HG03039 (cell line): ENCODE results near the gene FAM98C.
"Not testable (repeated sequence)": the region's sequence is repeated elsewhere in the genome, so short reads cannot be mapped to it uniquely, and the experiment has no call there.

ENCODE experiments used
- ATAC-seq: cut with Tn5 transposase; IDR thresholded peaks from one replicate; pipeline ENCODE4 v1.9.1; 2021; ENCODE audit warnings: mild to moderate bottlenecking, moderate library complexity; ENCODE audit not compliant: unreplicated experiment

The FAM98C gene

GRCh38 chr19:38425222-38425809 lies 22.4 kb downstream of the FAM98C start:
- no peak for ATAC-seq

GRCh38 chr19:38425810-38426466 lies 23.0 kb downstream of the FAM98C start, which contains the start of gene RASGRP4:
TSS of gene RASGRP4 (minus strand) at chr19:38426219. CDS start at chr19:38426091, 128 bp downstream.
- no peak for ATAC-seq

GRCh38 chr19:38427035-38427677 lies 24.3 kb downstream of the FAM98C start:
- not testable (repeated sequence) for ATAC-seq

GRCh38 chr19:38429055-38429810 lies 26.3 kb downstream of the FAM98C start:
- no peak for ATAC-seq

GRCh38 chr19:38429811-38430156 lies 26.9 kb downstream of the FAM98C start:
- no peak for ATAC-seq

- ATAC-seq: no peak
These were observed 28.0 kb downstream of the FAM98C start for GRCh38 chr19:38430931-38431330.

- no peak for ATAC-seq
These were observed 30.4 kb downstream of the FAM98C start, which contains the start of gene RYR1 for GRCh38 chr19:38433268-38433733. TSS of gene RYR1 (plus strand) at chr19:38433691. CDS start at chr19:38433830, 139 bp downstream.

- ATAC-seq: no peak
These were observed 31.7 kb downstream of the FAM98C start for GRCh38 chr19:38434549-38435051.

- no peak for ATAC-seq
These were observed 34.4 kb downstream of the FAM98C start for GRCh38 chr19:38437295-38437694.

- no peak for ATAC-seq
These were observed 35.0 kb downstream of the FAM98C start for GRCh38 chr19:38437917-38438316.

- no peak for ATAC-seq
These were observed 37.7 kb downstream of the FAM98C start for GRCh38 chr19:38440592-38440991.

- no peak for ATAC-seq
These were observed 38.9 kb downstream of the FAM98C start for GRCh38 chr19:38441657-38442348.

GRCh38 chr19:38442736-38443135 lies 39.8 kb downstream of the FAM98C start:
- ATAC-seq: no peak

GRCh38 chr19:38443458-38443999 lies 40.6 kb downstream of the FAM98C start:
- no peak for ATAC-seq

- ATAC-seq: no peak
These were observed 41.1 kb downstream of the FAM98C start for GRCh38 chr19:38444026-38444425.

GRCh38 chr19:38445362-38445761 lies 42.5 kb downstream of the FAM98C start:
- no peak for ATAC-seq

GRCh38 chr19:38448225-38448624 lies 45.3 kb downstream of the FAM98C start:
- ATAC-seq: no peak

- ATAC-seq: no peak
These were observed 46.6 kb downstream of the FAM98C start for GRCh38 chr19:38449518-38449917.

- no peak for ATAC-seq
These were observed 48.1 kb downstream of the FAM98C start for GRCh38 chr19:38451036-38451435.

- ATAC-seq: no peak
These were observed 48.7 kb downstream of the FAM98C start for GRCh38 chr19:38451629-38452028.
